COLO668 (cell line): ENCODE data around the gene OR5M10.
"Not testable (repeated sequence)": the region's sequence is repeated elsewhere in the genome, so short reads cannot be mapped to it uniquely, and the experiment has no call there.

ENCODE experiments used
- DNase-seq: peaks from one replicate; lab custom pipeline; 2025; ENCODE audit not compliant: unreplicated experiment; lab: John Stamatoyannopoulos, UW

OR5M10 gene

GRCh38 chr11:56577621-56578020 lies at the start of gene OR5M10:
Gene OR5M10, minus strand, starts transcription at chr11:56577721. Its CDS starts 0 bp downstream, at chr11:56577721.
- DNase-seq = no peak

DNA sequence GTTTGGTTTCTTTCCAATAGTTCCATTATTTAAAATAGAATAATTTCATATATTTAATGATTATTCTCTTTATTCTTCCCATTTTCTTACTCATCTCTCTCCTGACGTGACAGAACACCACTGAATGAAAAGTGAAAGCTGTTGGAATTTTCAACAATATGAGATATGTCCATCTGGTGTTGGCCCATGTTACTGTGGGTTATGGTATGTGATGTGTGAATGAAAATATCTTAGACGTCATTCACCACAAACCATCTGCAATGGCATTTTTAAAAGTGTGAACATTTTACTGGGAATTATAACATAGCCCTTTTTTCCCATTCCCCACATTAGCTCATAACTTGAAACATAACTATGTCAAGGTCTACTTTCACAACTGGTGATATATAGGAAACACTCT lies 48.4 kb upstream of the OR5M10 start:
- no peak for DNase-seq

DNA sequence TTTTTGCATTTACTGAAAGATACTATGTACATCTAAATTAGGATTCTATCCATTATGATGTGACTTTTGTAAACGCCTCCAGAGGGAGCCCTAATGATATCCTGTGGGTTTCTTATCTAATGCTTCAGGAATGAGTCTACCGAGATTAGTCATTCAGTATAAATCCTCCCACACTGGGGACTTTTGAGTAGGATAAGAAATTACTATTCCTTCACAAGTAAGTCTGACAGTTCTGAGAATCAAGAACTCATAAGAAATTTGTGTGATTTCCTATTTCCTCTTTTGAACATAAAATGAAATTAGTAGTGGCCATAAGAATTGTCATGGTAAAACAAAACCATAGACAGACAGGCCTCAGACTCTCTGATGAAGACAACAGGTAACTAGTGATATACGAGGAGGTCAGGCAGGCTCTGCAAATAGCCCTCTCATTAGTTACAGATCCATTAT lies 47.2 kb upstream of the OR5M10 start:
- no peak for DNase-seq

DNA sequence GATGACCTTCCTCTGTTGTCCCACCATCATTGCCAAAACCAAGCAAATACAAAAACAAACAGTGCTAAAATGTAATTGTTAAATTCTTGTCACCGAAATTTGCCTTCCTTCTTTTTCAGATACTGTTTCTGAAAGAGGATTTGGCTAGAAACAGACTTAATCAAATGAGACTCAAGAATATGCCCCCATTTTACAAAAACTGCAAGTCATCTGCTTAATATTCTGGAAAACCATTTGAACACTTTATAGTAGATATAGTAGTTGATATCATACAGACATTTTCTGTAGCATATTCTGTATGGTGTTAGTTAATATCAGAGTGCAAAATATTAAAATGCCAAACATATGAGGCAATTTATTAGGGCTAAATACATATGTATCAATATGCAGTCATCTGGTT lies 33.7 kb upstream of the OR5M10 start:
- no peak for DNase-seq

- not testable (repeated sequence) for DNase-seq
Measured at GRCh38 chr11:56592088-56592717, 14.7 kb upstream of the OR5M10 start.

DNA sequence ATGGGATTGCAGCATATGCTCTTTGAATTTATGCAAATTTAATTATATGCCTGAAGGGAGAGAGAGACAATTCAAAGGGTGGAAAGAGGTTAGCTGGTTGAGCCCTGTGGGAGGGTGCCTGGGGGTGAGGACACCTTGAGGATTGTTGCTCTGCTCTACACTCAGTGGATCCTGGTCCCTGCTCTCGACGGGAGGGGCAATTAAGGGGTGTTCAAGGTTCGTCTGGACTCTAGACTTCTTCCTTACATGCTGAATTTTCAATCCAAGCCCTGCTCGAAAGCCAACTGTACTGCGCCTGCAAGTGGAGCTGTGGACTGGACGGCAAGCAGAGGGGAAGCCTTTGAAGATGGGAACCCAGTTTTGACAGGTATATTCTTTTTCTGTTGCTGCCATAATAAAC lies 18.9 kb downstream of the OR5M10 start:
- no peak for DNase-seq

GRCh38 chr11:56554691-56555090 lies 22.8 kb downstream of the OR5M10 start:
- not testable (repeated sequence) for DNase-seq

GRCh38 chr11:56545531-56545930 lies 32.0 kb downstream of the OR5M10 start:
- no peak for DNase-seq

DNA sequence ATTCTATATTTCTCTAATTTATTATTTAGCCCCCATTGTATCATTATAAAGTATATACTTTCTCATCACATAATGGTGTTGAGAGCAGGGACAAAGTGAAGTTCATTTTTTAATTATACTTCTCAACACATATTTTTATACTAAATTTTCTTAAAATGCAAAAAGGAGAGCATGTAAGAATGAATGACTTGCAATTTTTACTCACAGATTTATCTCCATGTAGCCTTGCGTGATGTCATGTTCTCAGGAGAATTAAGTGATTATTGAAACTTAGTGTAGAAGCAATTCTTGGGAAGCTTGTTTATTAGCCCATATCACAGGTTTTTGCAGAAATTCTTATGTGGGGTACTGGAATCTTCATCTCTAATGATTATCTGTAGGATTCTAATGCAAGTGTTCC lies 33.8 kb downstream of the OR5M10 start:
- DNase-seq = no peak

- no peak for DNase-seq
Measured at GRCh38 chr11:56543157-56543556, 34.4 kb downstream of the OR5M10 start, which contains the start of gene OR5M11. Gene OR5M11, minus strand, starts transcription at chr11:56543257. Its CDS starts 0 bp downstream, at chr11:56543257.

- DNase-seq = no peak
Measured at GRCh38 chr11:56533054-56533740, 44.3 kb downstream of the OR5M10 start.

DNA sequence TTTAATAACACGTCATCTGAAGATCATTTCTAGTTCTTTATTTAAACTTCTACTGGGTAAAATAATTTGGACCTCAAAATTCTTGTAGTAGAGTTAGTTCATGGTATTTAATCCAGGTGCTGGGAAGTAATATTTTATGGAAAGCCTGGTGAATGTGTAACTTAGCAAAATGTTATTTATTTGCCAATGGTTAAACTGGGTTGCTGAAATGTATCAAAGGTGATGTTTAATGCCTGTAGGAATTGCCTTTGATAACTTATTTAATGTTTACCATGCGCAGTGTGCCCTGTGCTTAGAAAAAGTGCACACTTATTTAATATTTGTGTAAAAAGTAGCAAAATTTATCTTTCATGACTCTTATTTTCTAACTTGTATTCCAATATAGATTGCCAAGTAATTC lies 45.7 kb downstream of the OR5M10 start:
- no peak for DNase-seq
